Articular chondrocyte of knee joint (primary cell): ENCODE results near the gene MIX23. TPM values are rescaled to one million over a fixed set of nuclear protein-coding genes. Genes with fewer than 3 reads are reported as not detected.

Source experiments
- small RNA-seq: library from RNA; depleted of rRNA; stranded (forward); fragments of <200 nt; gene quantifications from one replicate; pipeline ENCODE3, GENCODE V24; 2012
- total RNA-seq: library from RNA; depleted of rRNA; stranded (reverse); fragments of >200 nt; gene quantifications from 2 replicates; pipeline ENCODE4 v1.2.3, GENCODE V29; 2012

Gene MIX23
- total RNA-seq: 28.0 and 29.2 TPM in 2 replicates

GRCh38 chr3:122382888-122383666 lies at the start of gene MIX23:
MIX23 (minus strand) TSS chr3:122383231; CDS start chr3:122383224, 7 bp downstream.

DNA sequence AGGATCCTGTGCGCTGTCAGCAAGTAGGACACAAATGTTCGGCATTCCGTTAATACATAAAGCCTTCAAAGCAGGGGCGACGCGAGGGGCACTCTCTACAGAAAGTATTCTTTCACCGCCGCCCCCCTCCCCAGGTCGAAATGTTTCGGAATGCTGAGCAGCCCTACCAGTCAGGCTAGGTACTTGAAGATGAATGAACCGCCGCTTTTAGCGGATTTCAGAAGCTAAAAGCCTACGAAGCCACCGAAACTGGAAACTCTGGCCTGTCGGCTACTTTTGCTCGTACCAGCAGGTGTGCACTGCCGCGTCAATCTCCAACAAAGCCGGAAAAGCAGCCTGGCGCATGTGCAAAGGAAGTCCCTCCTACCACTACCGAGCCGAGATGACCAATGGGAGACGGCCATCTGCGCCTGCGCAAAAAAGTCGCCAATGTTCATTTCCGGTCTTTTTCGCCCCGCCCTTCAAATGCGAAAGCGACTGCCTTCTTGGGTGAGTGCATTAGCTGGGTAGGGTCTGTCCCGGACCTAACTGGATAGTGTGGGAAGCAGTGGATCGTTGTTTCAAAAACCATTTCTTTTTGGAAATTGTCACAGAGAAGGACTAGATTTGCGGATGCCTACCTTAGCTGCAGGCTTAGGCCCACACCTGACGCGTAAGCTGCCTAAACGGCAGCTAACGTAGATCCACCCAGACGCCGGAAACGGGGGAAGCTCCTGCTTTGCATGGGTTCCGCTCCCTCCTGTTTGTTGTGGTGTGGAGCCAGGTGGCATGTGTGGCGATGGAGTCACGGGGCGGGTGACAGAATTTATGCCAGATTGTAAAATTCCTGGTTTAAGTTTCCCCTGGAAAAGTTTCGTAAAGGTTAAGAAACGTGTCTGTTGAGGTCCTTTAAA lies 33.0 kb upstream of the MIX23 start, which contains the start of gene WDR5B:
WDR5B (minus strand) TSS at position 301 of the 893 bp plus-strand sequence. CDS start 534 bp downstream, outside the sequence.

DNA sequence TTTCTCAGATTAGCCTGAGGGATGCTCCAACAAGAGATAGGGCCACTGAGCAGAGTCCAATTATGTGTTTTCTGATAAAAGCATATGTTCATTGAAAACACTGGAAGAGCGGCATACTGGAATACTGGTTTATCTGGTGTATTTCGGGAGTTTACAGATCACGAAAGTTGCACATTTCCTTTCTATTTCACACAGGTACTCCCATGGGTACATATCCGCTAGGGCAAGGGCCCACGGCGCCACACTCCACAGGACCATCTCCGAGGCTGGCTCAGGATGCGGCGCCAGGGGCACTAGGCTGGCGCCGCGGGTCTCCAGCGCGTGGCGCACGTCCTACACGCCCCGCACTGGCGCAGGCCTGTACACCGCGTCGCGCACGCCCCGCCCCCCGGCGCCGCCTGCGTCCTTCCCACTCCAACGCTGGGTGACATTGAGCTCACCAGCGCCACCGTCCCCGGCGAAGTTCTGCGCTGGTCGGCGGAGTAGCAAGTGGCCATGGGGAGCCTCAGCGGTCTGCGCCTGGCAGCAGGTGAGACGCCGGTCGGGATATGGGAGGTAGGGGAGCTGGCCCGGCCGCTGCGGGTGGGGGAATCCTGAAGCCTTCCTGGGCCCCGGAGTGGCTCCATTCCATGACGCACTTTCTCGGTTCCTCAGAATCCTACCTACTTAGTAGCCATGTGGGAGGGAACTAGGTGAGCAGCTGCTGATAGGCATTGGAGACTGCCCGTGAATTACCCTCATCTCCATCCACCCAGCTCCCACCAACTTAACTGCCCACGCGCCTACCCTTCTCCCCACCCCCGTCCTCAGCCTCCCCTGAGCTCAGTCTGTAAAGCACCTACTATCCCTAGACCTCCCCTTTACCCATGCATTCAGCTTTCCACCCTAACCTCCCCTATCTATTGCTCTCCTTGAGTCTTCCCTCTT lies 1.0 kb upstream of the MIX23 start, which contains the start of gene FAM162A:
FAM162A (plus strand) TSS at position 412 of the 927 bp plus-strand sequence; CDS start at position 496, 84 bp downstream.

DNA sequence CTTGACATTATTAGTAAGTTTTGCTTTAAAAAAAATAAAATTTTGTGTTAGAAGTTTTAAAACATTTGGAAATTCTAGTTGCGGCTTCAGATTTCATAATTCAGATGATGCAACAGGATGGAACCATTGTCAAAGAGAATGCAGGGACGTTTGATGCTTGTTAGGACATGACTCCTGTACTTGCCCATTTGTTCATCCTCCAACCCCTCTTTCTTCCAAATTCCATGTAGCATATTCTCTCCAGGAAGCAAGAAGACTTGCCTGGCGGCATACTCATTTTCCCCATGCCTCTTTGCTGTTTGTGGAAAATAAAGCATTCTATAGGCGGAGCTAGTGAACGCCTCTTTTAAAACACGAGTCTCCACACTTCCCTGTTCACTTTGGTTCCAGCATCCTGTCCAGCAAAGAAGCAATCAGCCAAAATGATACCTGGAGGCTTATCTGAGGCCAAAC lies 58.1 kb downstream of the MIX23 start, which contains the start of gene CSTA:
CSTA (plus strand) TSS at position 378 of the 453 bp plus-strand sequence; CDS start at position 423, 45 bp downstream.

Small RNA genes within 50 kb of the gene (small RNA-seq; reads per million reads assigned to genes)
- not detected for gene AC083798.1

Other genes with a start within 250 kb of the MIX23 start
- not detected in 2 replicates for gene CASR, start 199.6 kb downstream of the MIX23 start, total RNA-seq
- 0.65 and 3.1 TPM in 2 replicates for gene CSTA, start 58.0 kb downstream of the MIX23 start, total RNA-seq
- gene FAM162A, start 951 bp upstream of the MIX23 start, total RNA-seq: 23.8 and 26.4 TPM in 2 replicates
- gene WDR5B, start 32.8 kb upstream of the MIX23 start, total RNA-seq: 10.1 and 10.7 TPM in 2 replicates
- gene KPNA1, start 131.7 kb upstream of the MIX23 start, total RNA-seq: 47.7 and 59.0 TPM in 2 replicates
- 38.5 and 45.6 TPM in 2 replicates for gene PARP9, start 181.1 kb upstream of the MIX23 start, total RNA-seq
- 38.5 and 43.0 TPM in 2 replicates for gene DTX3L, start 181.1 kb upstream of the MIX23 start, total RNA-seq
- gene PARP15, start 194.4 kb upstream of the MIX23 start, total RNA-seq: 0.78 and 1.8 TPM in 2 replicates